Islet of Langerhans (tissue), 1 donor: ENCODE measurements around the gene WNT5A.

Experiments used
- FAIRE-seq: peaks from one replicate; lab custom pipeline; 2011; peaks lifted over from hg19 to GRCh38; lab: Jason Lieb, UNC

WNT5A gene

DNA sequence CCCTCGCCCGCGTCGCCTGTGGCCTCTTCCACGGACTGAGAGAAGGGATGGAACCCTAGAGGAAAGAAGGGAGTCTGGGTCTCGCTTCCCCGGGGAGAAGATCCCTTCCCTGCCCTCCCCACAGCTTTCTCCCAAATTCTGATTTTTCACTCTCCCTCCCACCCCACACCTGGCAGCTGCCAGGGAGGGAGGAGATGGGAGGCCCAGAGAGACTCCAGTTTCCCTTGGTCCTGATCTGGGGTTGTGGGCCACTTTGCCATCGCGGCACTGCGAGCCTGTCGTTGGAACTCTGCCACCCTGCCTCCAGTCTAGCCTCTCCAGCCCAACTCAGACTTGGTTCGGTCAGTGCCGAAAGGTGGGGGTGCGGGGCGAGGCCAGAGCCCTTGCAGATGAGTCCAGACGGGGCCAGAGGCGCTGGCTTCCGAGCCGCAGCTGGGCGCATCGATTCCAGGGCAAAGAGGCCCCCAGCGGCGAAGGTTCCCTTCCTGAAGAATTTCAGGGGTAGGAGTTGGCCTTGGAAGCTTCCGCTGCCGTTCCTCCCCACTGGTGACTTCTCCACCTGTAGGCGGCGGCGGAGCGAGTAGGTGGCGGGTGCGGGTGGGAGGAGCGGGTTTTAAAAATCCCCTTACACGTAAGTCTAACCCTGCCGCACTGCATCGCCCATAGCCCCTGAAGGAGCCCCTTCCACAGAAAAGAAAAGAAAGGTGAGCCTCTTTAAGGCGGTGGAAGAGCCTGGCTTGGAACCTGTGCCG, 5.2 kb downstream of the WNT5A start:
- FAIRE-seq, result no peak

DNA sequence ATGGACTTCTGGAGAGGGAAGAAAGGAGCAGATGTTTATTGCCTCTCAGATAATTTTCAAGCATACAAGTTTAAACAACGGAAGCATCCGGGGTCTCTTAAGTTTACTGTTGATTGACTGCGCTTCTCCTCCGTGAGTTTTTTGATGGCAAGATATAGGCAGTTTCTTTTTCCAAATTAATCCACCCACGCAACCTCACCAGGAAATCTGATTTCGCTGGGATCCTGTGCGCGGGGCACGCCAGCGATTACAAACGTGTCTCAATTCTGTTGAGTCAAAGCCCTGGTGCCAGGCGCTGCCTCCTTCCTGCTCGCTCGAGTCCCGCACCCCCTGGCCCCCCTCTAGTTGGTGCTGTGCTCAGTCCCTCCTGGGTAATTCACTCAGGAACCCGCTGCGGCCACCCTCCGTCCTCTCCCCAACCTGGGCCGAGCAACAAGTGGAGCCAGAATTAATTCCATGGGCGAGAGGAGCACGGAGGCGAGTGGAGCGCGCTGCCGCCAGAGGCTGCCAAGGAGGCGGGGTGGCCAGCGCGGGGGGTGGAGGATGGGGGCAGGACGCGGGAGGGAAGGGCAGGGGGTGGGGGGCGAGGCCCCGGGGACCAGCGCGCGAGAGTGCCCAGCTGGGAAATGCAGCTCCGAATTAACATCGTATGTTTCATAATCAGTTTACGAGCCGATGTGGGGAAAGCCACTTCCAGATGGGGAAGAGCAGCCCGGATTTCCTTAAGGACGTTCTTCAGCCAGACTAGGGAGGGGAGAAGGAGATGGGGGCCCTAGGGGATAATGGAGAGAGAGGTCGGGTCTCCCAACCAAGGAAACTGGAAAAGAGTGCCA, 6.0 kb downstream of the WNT5A start:
- FAIRE-seq, result no peak

DNA sequence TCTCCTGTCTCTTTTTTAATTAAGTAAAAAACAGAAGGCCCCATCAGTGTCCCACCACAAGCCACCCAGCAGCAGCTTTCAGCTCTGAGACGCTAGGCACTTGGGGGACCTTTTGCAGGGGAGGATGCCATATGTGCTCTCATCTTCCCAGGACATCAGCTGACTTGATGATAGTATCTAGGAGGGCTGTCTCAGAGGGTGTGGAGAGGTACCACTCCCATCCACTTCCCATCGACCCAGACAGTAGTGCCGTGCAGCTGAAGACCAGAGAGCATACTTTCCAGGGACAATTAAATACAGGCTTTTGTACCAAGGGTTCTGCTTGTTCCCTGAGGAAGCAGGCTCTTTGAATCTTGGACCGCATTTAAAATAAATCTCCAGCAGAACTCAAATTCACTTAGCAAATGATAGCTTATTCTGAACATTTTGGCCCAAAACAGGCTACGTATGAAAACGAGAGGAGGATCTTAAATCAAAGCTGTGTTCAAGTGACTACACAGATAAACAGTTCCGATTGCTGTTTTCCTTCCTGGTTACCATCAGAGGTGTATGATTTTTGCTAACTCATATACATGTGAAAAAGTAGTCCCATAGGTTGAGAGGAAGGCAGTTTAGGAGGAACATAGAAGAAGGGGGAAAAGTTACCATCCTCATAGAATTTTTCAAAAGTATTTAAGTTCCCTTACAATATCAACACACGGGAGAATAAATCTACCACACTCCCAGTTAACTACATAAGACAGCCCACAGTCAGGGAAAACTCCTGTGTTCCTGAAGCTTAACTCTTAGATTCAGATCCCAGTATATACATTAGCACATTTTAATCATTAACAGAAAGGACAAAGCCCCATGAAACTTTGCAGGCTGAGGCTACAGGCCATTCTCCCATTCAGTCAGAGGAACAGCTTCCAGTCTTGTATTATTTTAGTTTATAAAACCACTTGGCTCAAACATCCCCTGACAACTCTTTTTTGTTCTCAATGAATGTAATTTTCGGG, 9.5 kb downstream of the WNT5A start:
- no peak for FAIRE-seq

DNA sequence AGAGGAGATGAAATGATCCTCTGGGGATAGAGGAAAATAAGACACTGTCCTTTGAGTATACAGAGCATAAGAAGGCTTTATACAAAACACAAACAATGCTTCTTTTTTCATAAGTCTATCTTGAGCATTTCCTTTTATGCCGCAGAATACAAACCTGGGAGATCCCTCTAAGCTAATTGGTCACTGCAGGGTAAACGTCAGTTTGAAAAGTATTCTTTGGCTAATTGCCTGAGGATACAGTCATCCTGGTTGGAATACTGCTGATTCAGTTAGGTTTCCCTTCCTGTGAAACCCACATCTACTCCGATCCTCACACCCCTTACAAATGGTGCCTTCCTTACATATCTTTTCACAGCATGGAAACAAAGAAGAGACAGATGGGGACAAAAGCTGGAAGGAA, 10.6 kb downstream of the WNT5A start:
- no peak for FAIRE-seq

DNA sequence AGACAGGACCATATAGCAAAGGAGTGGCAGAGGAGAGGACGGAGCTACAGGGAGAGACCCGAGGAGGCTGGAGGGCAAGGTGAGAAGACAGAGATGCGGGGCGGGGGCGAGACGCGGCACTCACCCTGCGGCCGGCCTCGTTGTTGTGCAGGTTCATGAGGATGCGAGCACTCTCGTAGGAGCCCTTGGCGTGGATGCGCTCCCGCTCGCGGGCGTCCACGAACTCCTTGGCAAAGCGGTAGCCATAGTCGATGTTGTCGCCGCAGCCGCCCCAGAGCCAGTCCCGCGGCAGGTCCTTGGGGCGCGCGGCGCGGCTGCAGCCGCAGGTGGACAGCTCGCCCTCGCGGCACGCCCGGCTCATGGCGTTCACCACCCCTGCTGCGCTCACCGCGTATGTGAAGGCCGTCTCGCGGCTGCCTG, 12.9 kb downstream of the WNT5A start:
- FAIRE-seq, result no peak

DNA sequence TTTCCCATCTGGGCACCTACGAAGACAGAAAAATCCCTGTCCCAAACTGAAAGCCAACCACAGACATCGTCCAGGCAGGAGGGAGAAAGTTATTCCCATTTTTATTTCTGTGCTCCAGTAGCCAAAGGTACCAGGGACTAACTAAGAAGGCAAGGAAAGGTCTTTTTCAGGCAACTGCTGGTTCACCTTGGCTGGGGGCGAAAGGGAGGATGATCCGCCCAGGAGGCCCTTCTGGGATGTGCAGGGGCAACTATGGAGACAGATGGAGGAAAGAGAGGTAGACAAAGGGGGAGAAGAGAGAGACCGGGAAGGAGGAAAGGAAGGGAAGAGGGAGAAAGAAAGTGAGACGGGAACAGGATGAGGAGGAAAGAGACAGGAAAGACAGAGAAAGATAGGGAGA, 13.3 kb downstream of the WNT5A start:
- FAIRE-seq, result no peak

DNA sequence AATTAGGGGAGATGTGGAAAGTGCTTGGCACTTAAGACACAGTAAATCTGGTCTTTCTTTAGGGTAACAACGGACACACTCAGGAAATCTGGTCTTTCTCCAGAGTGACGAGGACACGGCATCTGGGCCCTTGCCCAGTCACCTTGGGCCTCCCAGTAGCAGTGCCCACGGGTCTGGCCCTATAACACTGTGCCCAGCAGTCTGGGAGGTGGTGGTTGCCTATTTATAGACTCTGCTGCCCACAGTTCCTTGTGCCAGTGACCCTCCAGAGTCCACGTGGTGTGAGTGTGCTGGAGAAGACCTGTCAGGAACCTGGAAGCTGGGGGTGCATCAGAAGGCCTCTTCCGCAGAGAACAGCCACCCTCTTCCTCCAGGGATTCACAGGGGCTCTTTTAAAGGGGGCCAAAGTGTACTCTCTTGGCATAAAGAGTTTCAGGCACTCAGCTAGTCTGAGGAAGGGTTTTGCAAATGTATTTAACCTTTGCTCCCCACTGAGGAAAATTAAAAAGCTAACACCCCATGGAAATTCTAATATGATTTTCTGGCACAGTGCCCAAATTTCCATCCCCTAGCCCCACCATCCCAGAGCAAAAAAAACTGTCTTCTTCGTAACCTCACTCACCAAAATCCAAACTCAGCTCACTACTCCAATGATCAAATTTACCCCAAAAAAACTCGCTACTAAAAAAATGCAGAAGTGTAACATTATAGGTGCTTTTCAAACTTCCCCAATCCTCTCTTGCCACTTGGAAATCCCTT, 15.4 kb downstream of the WNT5A start:
- no peak for FAIRE-seq

DNA sequence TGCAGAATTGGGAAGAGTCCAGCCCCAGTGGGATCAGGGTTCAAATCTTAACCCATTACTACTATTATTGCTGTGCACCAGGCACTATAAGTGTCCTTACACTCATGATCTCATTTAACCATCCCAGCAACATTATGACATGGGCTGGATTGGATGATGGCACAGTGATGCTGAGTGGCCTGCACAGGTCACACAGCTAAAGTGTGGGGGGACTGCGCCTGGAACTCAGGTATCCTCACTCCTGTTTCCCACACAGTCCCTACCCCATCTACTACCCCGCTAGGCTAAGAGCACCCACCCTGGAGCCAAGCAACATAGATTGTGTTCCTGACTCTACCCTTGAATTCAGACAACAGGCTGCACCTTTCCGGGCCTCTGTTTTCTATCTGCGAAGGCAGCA, 16.0 kb downstream of the WNT5A start:
- no peak for FAIRE-seq

DNA sequence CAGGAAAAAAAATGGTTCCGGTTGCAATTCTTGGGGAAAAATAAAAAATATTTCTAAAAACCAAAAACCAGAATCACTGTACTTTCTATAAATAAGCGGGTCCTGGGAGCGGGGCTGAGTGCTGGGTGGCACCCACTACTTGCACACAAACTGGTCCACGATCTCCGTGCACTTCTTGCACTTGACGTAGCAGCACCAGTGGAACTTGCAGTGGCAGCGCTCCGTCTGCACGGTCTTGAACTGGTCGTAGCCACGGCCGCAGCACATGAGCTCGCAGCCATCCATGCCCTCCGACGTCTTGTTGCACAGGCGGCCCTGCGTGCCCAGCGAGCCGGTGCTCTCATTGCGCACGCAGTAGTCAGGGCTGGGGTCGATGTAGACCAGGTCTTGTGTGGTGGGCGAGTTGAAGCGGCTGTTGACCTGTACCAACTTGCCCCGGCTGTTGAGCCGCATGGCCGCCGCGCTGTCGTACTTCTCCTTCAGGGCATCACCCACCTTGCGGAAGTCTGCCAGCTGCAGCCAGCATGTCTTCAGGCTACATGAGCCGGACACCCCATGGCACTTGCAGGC, 17.1 kb downstream of the WNT5A start:
- FAIRE-seq, result no peak

DNA sequence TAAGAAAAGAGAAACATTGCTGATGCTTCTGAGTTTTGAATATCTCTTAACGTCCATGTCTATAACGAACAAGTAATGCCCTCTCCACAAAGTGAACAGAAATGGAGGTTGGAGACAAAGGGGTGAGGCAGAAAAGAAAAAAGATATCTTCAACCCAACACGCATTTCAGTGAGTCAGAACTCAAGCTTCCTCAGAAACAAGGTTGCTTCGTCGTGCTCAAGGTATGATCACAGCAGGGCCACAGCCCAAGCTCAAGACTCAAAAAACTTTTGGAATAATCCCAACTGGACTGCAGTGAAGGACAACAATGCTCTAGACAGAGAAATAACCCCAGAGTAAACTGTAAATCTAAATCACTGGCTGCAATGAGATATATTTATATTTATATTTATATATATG, 18.9 kb downstream of the WNT5A start:
- no peak for FAIRE-seq

DNA sequence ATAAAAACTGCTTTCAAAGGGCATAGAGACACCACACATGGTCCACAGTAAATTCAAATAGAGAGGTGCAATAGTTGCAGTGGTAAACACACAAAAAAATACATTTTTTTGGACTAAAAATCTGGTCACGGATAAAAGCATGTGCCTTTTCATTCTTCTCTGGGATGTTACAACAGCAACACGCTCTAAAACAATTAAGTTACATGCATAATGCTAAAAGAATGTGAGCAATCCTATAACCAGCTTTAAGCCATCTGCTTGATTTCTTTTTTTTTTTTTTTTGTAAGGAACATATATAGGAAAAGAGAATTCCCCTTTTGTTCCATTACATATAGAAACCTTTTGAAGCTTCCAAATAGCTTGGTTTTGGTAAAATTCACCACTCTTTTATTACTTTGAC, 20.0 kb downstream of the WNT5A start:
- FAIRE-seq, result no peak

DNA sequence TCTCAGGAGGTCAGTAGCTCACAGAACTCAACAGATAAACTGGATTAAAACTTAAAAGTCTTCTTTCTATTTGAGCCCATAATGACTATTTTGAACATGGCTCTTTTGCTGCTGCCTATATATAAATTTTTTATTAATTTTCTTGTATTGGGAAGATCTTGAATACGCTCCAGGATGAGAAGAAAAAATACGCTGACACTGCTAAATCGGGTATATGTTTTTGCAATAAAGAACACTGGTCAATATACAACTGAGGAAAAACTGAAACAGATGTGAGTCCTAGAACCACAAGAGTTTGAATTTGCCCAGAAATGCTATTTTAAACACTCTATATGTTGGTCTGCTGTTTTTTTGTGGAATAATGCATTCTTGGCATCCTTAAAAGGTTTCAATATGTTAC, 20.6 kb downstream of the WNT5A start:
- FAIRE-seq, result no peak

DNA sequence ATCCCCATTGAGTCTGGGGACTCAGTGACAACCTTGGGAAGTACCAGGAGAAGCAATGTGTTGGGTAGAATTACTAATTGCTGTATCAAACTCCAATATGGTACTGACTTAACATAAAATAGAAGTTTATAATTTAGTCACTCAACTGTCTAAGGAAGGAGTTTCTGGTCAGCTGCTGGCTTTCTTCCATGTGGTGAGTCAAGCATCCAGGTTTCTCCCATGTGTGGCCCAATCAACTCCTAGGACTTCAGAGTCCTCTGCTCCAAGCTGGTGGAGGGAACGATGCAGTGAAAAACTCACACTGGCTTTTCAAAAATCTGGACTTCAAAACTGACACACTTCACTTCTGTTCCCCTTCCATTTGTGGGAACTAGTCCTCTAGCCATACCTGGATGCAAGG, 25.2 kb downstream of the WNT5A start:
- no peak for FAIRE-seq

DNA sequence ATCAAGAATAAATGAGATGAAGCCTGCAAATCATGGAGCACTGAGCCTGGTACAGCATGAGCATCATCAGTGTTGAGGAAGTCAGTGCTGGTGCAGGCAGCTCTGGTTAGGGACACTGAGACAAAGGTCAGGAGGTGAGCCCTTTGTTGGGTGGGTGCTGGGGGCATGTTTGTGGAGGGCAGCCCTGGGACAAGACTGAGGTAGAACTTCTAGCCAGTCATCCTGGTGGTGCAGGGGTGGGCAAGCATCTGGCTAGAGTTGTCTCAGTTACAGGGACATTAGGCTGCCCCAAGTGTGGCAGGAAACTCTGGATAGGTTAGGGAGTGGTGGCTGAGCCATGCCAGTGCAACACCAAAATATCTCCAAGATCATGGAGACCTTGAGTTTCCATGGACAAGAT, 27.3 kb downstream of the WNT5A start:
- FAIRE-seq, result no peak

DNA sequence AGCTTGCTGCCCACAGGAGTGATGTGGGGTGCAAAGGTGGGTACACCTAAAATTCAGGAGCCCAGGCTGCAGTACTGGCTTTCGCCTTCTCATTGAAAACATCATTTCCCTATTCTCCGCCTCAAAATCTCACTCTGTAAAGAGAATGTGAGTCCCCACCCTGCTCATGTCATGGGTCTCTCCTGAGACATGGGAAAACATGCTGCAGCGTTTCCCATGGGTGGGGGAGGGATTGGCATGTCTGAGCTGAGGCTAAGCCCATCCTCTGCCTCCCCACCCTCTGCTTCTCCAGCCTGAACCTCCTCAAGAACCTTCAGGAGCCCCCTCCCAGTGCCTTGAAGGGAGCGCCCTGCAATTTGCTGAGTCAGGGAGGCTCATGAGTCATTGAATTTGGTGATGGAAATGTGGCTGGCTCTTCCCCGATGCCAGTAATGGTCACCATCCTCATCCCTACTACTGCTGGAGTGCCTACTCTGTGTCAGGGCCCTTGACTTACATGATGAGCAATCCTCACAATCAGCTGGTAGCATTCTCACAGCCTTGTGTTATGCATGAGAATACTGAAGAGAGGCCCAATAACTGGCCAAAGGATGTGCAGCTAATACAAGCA, 28.8 kb downstream of the WNT5A start:
- no peak for FAIRE-seq

DNA sequence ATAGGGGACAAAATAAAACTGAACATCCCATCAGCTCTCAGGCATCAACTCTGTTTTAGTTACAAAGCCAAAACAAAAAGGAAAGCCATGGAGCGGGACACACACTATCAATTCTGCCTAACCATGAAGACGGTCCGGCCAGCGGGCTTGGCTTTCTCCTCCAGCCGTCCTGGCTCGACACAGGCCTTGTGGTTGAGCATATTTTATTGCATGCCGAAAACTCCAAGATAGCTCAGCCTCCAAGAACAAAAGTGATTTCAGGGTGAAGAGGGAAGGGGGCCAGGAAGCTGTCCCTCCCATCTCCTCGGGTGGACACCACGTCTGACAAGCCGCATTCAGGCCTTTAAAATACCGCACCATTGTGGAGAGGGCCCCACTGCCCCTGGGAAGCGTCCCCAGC, 31.2 kb downstream of the WNT5A start:
- FAIRE-seq, result no peak

DNA sequence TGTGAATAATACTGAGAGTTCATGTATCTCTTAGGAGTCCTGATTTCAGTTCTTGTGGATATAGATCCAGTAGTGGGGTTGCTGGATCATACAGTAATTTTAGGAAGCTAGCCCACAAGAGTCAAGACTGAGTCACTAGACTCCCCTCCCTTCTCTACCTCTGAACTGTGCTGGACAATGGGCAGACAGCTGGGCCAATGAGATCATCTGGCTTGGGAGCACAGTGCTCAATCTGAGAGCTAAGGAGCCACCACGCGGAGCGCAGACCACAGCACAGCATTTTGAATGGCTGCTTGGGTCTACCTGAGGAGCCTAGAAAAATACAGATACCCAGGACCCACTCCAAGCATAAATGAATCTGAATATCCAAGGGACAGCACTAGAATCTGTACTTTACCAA, 32.5 kb downstream of the WNT5A start:
- no peak for FAIRE-seq

DNA sequence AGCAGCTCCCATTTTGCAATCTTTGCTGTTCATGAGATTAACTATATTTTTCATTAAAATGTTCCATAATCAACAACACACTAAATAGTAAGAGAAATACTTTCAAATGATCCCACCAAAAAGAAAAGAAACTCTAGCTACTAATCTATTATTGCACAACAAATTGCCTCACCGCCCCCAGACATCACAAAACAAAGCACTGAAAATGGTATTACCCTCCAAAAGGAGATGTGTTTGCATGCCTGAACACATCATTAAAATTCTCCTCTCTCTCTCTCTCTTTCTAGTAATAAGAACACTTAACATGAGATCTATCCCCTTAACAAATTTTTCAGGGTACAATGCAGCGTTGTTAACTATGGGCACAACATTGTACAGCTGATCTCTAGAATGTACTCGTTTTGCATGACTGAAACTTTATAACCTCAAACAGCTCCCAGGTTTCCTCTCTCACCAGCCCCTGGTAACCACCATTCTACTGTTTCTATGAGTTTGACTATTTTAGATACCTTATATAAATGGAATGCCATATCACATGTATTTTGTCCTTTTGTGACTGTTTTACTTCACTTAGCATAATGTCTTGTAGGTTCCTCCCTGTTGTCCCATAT, 33.1 kb downstream of the WNT5A start:
- FAIRE-seq, result no peak

DNA sequence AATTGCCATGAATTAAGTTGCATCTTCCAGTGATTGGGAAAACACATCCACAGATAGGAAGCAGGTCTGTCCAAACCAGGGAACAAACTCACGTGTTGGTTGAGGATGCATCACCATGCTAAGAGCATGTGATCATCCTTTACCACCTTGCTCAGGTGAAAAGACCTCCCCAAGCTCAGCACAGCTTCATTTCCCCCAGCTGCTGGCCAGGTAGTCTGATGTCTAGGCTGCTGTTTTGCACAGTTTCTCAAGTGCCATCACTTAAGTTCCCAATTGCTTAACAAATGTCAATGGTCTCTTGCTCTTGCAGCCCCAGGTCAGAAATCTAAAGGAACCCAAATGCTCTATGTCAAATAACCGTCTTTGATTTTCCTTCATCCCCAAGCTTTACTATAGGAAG, 34.2 kb downstream of the WNT5A start:
- FAIRE-seq, result no peak

DNA sequence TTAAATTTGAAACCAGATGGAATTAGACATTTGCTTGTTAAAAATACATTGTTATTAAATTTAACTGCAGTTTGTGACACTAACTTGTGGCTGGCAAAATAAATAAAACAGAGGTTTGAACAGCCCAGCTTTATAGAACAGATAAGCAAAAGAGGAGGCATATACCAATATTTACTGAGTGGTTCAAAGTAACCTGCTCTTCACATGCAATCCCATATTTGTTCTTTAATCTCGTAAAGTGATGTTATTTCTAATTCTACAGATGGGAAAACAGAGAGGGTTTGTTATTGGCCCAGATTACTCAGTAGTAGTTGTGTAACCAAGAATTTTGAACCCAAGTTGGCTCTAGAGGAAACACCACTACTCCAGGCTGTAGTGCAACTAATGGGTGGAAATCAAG, 37.6 kb downstream of the WNT5A start:
- FAIRE-seq, result no peak

DNA sequence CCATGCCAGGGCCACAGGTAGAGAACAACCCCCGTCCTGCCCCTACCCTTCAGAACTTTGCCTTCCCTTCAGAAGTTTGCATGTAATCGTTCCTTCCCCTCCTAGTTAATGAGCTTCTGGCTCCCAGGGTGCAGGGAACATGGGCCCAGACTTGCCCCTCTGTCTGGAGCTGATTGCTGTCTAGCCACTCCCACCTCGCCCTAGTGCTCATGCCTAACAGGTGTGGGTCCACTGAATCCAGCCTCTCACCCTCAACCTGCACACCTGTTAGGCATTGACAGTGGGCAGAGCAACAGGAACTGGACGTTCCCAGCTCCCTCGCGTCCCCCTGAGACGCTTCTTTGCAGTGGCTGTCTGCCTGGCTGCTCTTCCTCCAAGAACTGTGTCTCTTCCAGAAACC, 40.3 kb downstream of the WNT5A start:
- FAIRE-seq, result no peak
